Colonic mucosa (tissue), 4 donors: ENCODE measurements around the gene CIB4. TPM values are rescaled to one million over a fixed set of nuclear protein-coding genes. Genes with fewer than 3 reads are reported as not detected.

ENCODE experiments used
- DNase-seq: peaks from one replicate; pipeline ENCODE4 v3.0.0-alpha.2; 2020
- H3K27ac ChIP-seq: fragments of 200-600 bp; one replicate; pipeline ENCODE4 v1.8.0; 2021
- H3K27me3 ChIP-seq: fragments of 200-600 bp; one replicate; pipeline ENCODE4 v1.8.0; 2021
- H3K36me3 ChIP-seq: fragments of 200-600 bp; one replicate; pipeline ENCODE4 v1.8.0; 2021
- H3K4me1 ChIP-seq: fragments of 200-600 bp; one replicate; pipeline ENCODE4 v1.8.0; 2021; ENCODE audit warnings: mild to moderate bottlenecking
- H3K4me3 ChIP-seq: fragments of 200-600 bp; one replicate; pipeline ENCODE4 v1.8.0; 2021
- H3K9ac ChIP-seq, 2 donors: one replicate each; pipeline ENCODE4 v1.7.0; 2013; ENCODE audit warnings: control low read depth in 2 of 2, low read depth in 2 of 2, low read length in 2 of 2
- H3K9me3 ChIP-seq: fragments of 200-600 bp; one replicate; pipeline ENCODE4 v1.8.0; 2021
- CTCF ChIP-seq: fragments of 200-600 bp; IDR thresholded peaks from one replicate; pipeline ENCODE4 v1.8.0; 2022; ENCODE audit warnings: antibody characterized with exemption, mild to moderate bottlenecking
- intact Hi-C: fragments of 100-400 bp; cut with DNase I; formaldehyde crosslinking; loops from one replicate; pipeline ENCODE4 v1.14.1; 2022
- total RNA-seq, 2 donors: library from RNA; stranded (reverse); fragmentation: NEBNext Ultra II Directional in 1 of 2; extraction: Animal tissue kit (Norgen Biotek cat#: 25700) in 1 of 2; gene quantifications; one replicate each; pipeline ENCODE4 v1.2.1, GENCODE V29; 2021
- donor health status: healthy.
- donor health status: DM: no; HTN: no; CAD: no.
- donor health status: DM: no; HTN: no; CAD: no.

Gene CIB4
- total RNA-seq, 2 donors from 2014 or later: not detected

DNA sequence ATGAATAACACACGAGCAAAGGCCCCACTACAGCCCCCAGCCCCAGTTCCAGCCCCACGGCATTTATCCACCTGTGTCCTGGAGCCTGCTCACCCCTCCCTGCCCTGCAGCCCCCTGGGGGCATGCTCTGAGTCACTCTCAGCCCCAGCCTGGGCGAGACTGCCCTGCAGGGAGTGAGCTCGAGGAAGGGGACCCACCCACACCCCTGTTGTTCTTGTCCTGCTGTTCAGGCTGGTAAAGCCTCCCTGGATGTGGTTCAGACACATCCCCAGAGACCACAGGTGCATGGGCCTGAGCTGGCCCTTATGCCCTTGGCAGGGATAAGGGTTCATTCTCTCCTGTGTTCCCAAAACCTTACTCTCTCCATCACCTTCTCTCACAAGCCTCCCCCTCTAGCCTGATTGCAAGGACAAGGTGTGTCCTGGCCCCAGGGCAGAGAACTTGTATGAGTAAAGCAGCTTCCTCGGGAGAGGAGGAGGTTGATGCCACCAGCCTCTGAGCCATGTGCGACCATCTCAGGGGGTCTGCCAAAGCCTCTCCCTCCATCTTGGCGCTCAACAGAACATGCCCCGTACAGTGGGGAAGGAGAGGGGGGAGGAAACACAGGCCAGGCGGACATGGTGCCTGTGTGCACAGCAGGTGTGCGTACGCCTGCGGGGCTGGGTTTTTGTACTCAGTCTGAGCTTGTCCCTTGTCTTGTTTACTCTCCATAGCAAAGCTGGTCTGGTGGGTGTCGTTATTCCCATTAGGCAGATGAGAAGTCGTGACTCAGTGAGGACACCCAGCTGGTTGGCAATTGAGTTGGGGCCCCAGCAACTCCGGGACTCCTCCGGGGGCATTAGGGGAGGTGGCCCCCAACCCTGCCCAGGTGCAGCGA is 64.4 kb downstream of the CIB4 start:
- H3K9ac ChIP-seq: no peak overlapping the region

DNA sequence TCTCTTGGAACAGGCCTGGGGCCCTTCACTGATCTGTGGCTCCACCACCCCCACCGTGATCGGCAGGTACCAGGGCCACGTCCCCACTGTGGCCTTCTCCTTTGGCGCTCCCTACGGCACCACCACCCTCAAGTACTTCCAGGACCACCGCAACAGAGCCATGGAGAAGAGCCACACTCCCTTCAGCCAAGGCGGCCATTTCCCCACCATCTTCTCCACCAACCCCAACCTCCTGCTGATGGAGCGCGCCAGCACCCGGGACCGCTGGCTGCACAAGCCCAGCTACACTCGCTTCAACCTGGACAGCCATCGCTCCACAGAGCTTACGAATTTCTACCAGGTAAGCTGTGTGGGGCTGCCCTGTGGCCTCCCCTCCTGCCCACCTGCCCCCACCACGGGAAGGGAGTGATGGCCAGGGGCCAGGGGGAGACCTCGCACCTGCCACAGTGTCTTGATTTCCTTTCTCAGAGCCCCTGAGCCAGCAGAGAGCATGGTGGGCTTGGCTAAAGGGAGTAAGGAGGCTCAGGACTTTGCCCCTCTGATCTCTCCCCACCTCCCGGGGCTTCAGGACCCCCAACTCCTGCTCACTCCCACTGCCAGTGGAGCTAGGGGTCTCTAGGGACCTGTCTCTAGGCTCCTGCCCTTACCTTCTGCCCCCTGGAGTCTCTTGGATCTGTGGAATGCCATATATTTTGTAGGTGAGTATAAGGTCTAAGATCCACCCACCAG is 65.2 kb downstream of the CIB4 start:
- no peaks in the 10 kb centered on the region for H3K4me1 ChIP-seq
- H3K27me3 ChIP-seq: no peaks in the 10 kb centered on the region
- DNase-seq: no peak
- H3K9me3 ChIP-seq: no peaks in the 10 kb centered on the region
- TF ChIP-seq CTCF: no peak
- no peak overlapping the region for H3K4me3 ChIP-seq
- no peak overlapping the region for H3K27ac ChIP-seq
- intact Hi-C loops: loop anchor here (5.0 kb wide), 2 partner anchors 54 to 74 kb away; no protein-coding TSS in a partner anchor
- H3K36me3 ChIP-seq: no peaks in the 10 kb centered on the region
- H3K9ac ChIP-seq: no peak overlapping the region

More for the DNA sequence above, 64.4 kb downstream of the CIB4 start:
- Histone ChIP-seq H3K4me1 (no peaks in the 10 kb centered on the region), H3K27me3 (no peaks in the 10 kb centered on the region), H3K4me3 (no peak overlapping the region), H3K36me3 (no peaks in the 10 kb centered on the region), H3K27ac (no peak overlapping the region), H3K9me3 (no peaks in the 10 kb centered on the region)
- TF ChIP-seq CTCF: no peak
- DNase-seq: no peak
- intact Hi-C loops: loop anchor here (5.0 kb wide), 2 partner anchors 55 to 75 kb away; no protein-coding TSS in a partner anchor

GRCh38 chr2:26574900-26575560 is 66.1 kb downstream of the CIB4 start:
- Histone ChIP-seq H3K27me3 (no peaks in the 10 kb centered on the region), H3K27ac (no peak overlapping the region), H3K9me3 (no peaks in the 10 kb centered on the region), H3K4me3 (no peak overlapping the region), H3K4me1 (no peaks in the 10 kb centered on the region), H3K9ac (no peak overlapping the region), H3K36me3 (no peaks in the 10 kb centered on the region)
- intact Hi-C loops: loop anchor here (5.0 kb wide), 2 partner anchors 53 to 73 kb away; no protein-coding TSS in a partner anchor
- TF ChIP-seq CTCF: no peak
- DNase-seq: no peak

DNA sequence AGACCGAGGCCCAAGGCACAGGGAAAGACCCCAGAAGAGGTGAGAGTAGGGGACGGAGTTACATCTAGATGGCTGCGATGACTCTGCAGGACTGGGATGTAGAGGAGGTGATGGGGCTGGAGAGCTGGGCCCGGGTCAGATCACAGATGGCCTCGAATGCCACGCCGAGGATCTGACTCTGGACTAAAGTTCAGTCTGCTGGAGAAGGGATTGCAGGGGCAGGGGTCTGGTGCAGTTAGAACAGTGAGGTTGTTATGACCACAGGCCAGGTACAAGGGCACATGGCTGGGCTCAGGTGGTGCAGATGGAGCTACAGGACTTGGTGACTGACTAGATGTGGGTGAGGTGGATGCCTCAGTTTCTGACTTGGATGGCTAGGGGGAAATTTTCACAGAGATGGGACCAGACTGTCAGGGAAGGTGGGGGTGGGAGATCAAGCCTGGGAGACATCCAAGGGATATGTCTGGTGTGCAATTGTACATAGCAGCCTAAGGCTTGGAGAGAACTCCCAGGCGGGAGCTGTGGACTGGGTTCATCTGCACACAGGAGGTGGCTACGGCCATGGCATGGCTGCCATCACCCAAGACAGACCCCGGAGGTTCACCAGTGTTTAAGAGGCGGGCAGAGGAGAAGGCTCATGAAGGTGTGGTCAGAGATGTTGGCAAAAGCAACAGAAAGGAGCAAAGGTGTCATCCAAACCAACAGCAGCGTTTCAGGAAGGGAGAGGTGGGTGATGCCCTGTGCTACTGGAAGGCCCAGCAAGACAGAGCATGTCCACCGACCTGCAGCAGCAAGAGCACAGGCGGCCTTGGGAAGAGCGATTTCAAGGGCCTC is 66.9 kb downstream of the CIB4 start:
- Histone ChIP-seq H3K4me1 (no peaks in the 10 kb centered on the region), H3K27ac (no peak overlapping the region), H3K4me3 (no peak overlapping the region), H3K36me3 (no peaks in the 10 kb centered on the region), H3K9me3 (no peaks in the 10 kb centered on the region), H3K9ac (no peak overlapping the region), H3K27me3 (no peaks in the 10 kb centered on the region)
- intact Hi-C loops: no loop called here
- TF ChIP-seq CTCF: no peak
- no peak for DNase-seq
